Sigmoid colon (tissue), 4 donors: ENCODE data around the gene ANGPTL2.

Experiments
- CTCF ChIP-seq, 4 experiments: fragments of 450-650 bp in 3 of 4; fragments of 200-600 bp in 1 of 4; IDR thresholded peaks; one replicate each; pipeline ENCODE4 v1.5.1; 2016 to 2019; ENCODE audit warnings: antibody characterized with exemption in 4 of 4, mild to moderate bottlenecking in 3 of 4, moderate library complexity in 2 of 4
- EP300 ChIP-seq, 4 donors: sonication (generic); formaldehyde crosslinking; IDR thresholded peaks; one replicate each; pipeline ENCODE4 v1.6.1; 2017; ENCODE audit warnings: antibody characterized with exemption in 4 of 4
- POLR2AphosphoS5 ChIP-seq, 4 donors: sonication (generic); formaldehyde crosslinking; IDR thresholded peaks; one replicate each; pipeline ENCODE4 v1.6.1; 2017; ENCODE audit warnings: antibody characterized with exemption in 4 of 4

- TF ChIP-seq EP300 (IDR thresholded peaks at IDR 0.05) (no peak), CTCF (IDR thresholded peaks at IDR 0.05) (no peak), POLR2AphosphoS5 (IDR thresholded peaks at IDR 0.05) (no peak)
Observed at GRCh38 chr9:127159949-127160610, 37.6 kb upstream of the ANGPTL2 start.
